GM12878 (cell line): ENCODE measurements around the gene TBC1D1.

Experiments
- BCLAF1 ChIP-seq: fragments of 450-650 bp; IDR thresholded peaks from 2 replicates; pipeline ENCODE4 v1.6.1; 2017; ENCODE audit warnings: antibody characterized with exemption, mild to moderate bottlenecking, moderate library complexity
- CEBPB ChIP-seq, 2 experiments: fragments of 150-350 bp in 1 of 2; IDR thresholded peaks; 2 replicates each; pipeline ENCODE4 v1.6.1; 2012 to 2014; ENCODE audit warnings: low read depth in 2 of 2, low read length in 2 of 2, borderline replicate concordance in 1 of 2, inconsistent platforms in 1 of 2
- CREM ChIP-seq: IDR thresholded peaks from 2 replicates; pipeline ENCODE4 v1.6.1; 2014; ENCODE audit warnings: antibody characterized with exemption, low read depth
- E2F4 ChIP-seq: IDR thresholded peaks from 2 replicates; pipeline ENCODE4 v1.6.1; 2012; ENCODE audit warnings: low read depth, low read length, improper control_type of control experiment
- HDAC6 ChIP-seq: fragments of 200-600 bp; sonication (generic); IDR thresholded peaks from one replicate; pipeline ENCODE4 v1.8.0; 2017; ENCODE audit warnings: antibody characterized with exemption; ENCODE audit not compliant: unreplicated experiment
- JUND ChIP-seq: IDR thresholded peaks from 2 replicates; pipeline ENCODE4 v1.6.1; 2012; ENCODE audit warnings: low read depth, mild to moderate bottlenecking, low read length, improper control_type of control experiment, moderate library complexity
- MYC ChIP-seq: IDR thresholded peaks from 2 replicates; pipeline ENCODE4 v1.6.1; 2011; ENCODE audit warnings: mild to moderate bottlenecking, low read length, moderate library complexity, inconsistent platforms; ENCODE audit not compliant: insufficient read depth, insufficient replicate concordance, insufficient read length, severe bottlenecking
- REST ChIP-seq: IDR thresholded peaks from 2 replicates; pipeline ENCODE4 v1.6.1; 2012; ENCODE audit warnings: mild to moderate bottlenecking, low read depth, low read length
- SIX5 ChIP-seq: IDR thresholded peaks from 2 replicates; pipeline ENCODE4 v1.6.1; 2011; ENCODE audit warnings: mild to moderate bottlenecking, low read depth, low read length, moderate library complexity; ENCODE audit not compliant: severe bottlenecking
- ZZZ3 ChIP-seq: IDR thresholded peaks from 2 replicates; pipeline ENCODE4 v1.6.1; 2011; ENCODE audit warnings: low read depth; ENCODE audit not compliant: control insufficient read depth, insufficient read length
- TF ChIP-seq, protein P1 (sequence below), 3 experiments: IDR thresholded peaks in 2 of 3; conservative IDR thresholded peaks in 1 of 3; 2 replicates each; pipeline ENCODE4 v1.5.1; 2011; ENCODE audit warnings: low read depth in 3 of 3, low read length in 3 of 3, mild to moderate bottlenecking in 3 of 3, control low read depth in 2 of 3, moderate library complexity in 2 of 3, inconsistent platforms in 1 of 3, mixed read lengths in 1 of 3; ENCODE audit not compliant: control insufficient read depth in 2 of 3, insufficient read depth in 1 of 3; ENCODE audit errors: extremely low read depth in 1 of 3

- TF ChIP-seq BCLAF1 (no peak), HDAC6 (no peak), E2F4 (no peak), ZZZ3 (no peak), MYC (no peak), CREM (no peak), REST (no peak), JUND (no peak), SIX5 (no peak), CEBPB (IDR thresholded peaks at IDR 0.05; ENCODE audit: borderline replicate concordance in 1 of 2, low read depth in 2 of 2, low read length in 2 of 2) (no peak)
- TF ChIP-seq, protein P1, sequence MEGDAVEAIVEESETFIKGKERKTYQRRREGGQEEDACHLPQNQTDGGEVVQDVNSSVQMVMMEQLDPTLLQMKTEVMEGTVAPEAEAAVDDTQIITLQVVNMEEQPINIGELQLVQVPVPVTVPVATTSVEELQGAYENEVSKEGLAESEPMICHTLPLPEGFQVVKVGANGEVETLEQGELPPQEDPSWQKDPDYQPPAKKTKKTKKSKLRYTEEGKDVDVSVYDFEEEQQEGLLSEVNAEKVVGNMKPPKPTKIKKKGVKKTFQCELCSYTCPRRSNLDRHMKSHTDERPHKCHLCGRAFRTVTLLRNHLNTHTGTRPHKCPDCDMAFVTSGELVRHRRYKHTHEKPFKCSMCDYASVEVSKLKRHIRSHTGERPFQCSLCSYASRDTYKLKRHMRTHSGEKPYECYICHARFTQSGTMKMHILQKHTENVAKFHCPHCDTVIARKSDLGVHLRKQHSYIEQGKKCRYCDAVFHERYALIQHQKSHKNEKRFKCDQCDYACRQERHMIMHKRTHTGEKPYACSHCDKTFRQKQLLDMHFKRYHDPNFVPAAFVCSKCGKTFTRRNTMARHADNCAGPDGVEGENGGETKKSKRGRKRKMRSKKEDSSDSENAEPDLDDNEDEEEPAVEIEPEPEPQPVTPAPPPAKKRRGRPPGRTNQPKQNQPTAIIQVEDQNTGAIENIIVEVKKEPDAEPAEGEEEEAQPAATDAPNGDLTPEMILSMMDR (IDR thresholded peaks at IDR 0.05 in 2 of 3, conservative IDR thresholded peaks at IDR 0.05 in 1 of 3; ENCODE audit: control insufficient read depth in 2 of 3, extremely low read depth in 1 of 3, insufficient read depth in 1 of 3, low read depth in 3 of 3, low read length in 3 of 3) = no peak
Measured at GRCh38 chr4:38002451-38003071, 111.7 kb downstream of the TBC1D1 start.
